Stromal cell of bone marrow (primary cell): ENCODE data around the gene PSMD8.
"Not testable (repeated sequence)": the region's sequence is repeated elsewhere in the genome, so short reads cannot be mapped to it uniquely, and the experiment has no call there.

ENCODE experiments used
- DNase-seq: peaks from one replicate; pipeline ENCODE4 v3.0.0-alpha.2; 2012; ENCODE audit warnings: low read depth

Gene PSMD8

GRCh38 chr19:38411041-38411712 lies 36.8 kb downstream of the PSMD8 start:
- DNase-seq: no peak

GRCh38 chr19:38411898-38412297 lies 37.5 kb downstream of the PSMD8 start:
- DNase-seq: not testable (repeated sequence)

- no peak for DNase-seq
Observed at GRCh38 chr19:38412491-38412890, 38.1 kb downstream of the PSMD8 start.

GRCh38 chr19:38412961-38413360 lies 38.6 kb downstream of the PSMD8 start:
- DNase-seq: no peak

GRCh38 chr19:38413416-38413815 lies 39.0 kb downstream of the PSMD8 start:
- no peak for DNase-seq

GRCh38 chr19:38417146-38417543 lies 42.8 kb downstream of the PSMD8 start:
- DNase-seq: no peak

- DNase-seq: no peak
Observed at GRCh38 chr19:38417544-38418506, 43.5 kb downstream of the PSMD8 start.

GRCh38 chr19:38420935-38421334 lies 46.6 kb downstream of the PSMD8 start:
- no peak for DNase-seq

GRCh38 chr19:38421856-38422255 lies 47.5 kb downstream of the PSMD8 start:
- no peak for DNase-seq

- DNase-seq: no peak
Observed at GRCh38 chr19:38422438-38422837, 48.1 kb downstream of the PSMD8 start.

GRCh38 chr19:38424272-38424671 lies 49.9 kb downstream of the PSMD8 start:
- DNase-seq: no peak

- no peak for DNase-seq
Observed at GRCh38 chr19:38425222-38425809, 50.9 kb downstream of the PSMD8 start.

GRCh38 chr19:38425810-38426466 lies 51.6 kb downstream of the PSMD8 start, which contains the start of gene RASGRP4:
Gene RASGRP4 (minus strand): TSS chr19:38426219. CDS start chr19:38426091, 128 bp downstream.
- DNase-seq: no peak

GRCh38 chr19:38427035-38427677 lies 52.8 kb downstream of the PSMD8 start:
- DNase-seq: not testable (repeated sequence)

- no peak for DNase-seq
Observed at GRCh38 chr19:38429055-38429810, 54.9 kb downstream of the PSMD8 start.

GRCh38 chr19:38429811-38430156 lies 55.4 kb downstream of the PSMD8 start:
- no peak for DNase-seq

GRCh38 chr19:38430931-38431330 lies 56.6 kb downstream of the PSMD8 start:
- DNase-seq: no peak

- no peak for DNase-seq
Observed at GRCh38 chr19:38433268-38433733, 58.9 kb downstream of the PSMD8 start, which contains the start of gene RYR1. Gene RYR1 (plus strand): TSS chr19:38433691. CDS start chr19:38433830, 139 bp downstream.
